Kidney epithelial cell (primary cell): Measurements from ENCODE around the gene EED. TPM values are rescaled to one million over a fixed set of nuclear protein-coding genes. Genes with fewer than 3 reads are reported as not detected.
"Not testable (repeated sequence)": the region's sequence is repeated elsewhere in the genome, so short reads cannot be mapped to it uniquely, and the experiment has no call there.

Experiments
- DNase-seq: peaks from one replicate; pipeline ENCODE4 v3.0.0-alpha.2; 2010; ENCODE audit warnings: low read depth
- H3K27me3 ChIP-seq: 2 replicates; pipeline ENCODE4 v1.6.0; 2011; ENCODE audit warnings: low read length; ENCODE audit not compliant: control insufficient read depth, insufficient read depth
- H3K36me3 ChIP-seq: 2 replicates; pipeline ENCODE4 v1.5.1; 2011; ENCODE audit warnings: low read length; ENCODE audit not compliant: control insufficient read depth, insufficient read depth
- H3K4me3 ChIP-seq: 2 replicates; pipeline ENCODE4 v1.5.1; 2011; ENCODE audit warnings: low read depth, mild to moderate bottlenecking, control low read depth, low read length
- CTCF ChIP-seq: IDR thresholded peaks from 2 replicates; pipeline ENCODE4 v1.5.1; 2011; ENCODE audit warnings: mild to moderate bottlenecking, moderate library complexity, low read length, control low read depth, inconsistent platforms; ENCODE audit not compliant: insufficient read depth, poor library complexity, severe bottlenecking
- total RNA-seq: library from RNA; depleted of rRNA; stranded (reverse); fragments of >200 nt; gene quantifications from 2 replicates; pipeline ENCODE4 v1.2.3, GENCODE V29; 2015

Gene EED
- total RNA-seq, 1 donor from 2014 or later, result 9.2 TPM

- TF ChIP-seq CTCF, result no peak
- no peaks in the 10 kb centered on the region for H3K27me3 ChIP-seq
- H3K36me3 ChIP-seq, result no peaks in the 10 kb centered on the region
- no peak overlapping the region for H3K4me3 ChIP-seq
- DNase-seq, result no peak
Observed at GRCh38 chr11:86288776-86289507, 44.4 kb downstream of the EED start.

GRCh38 chr11:86289508-86290280, 45.1 kb downstream of the EED start:
- not testable (repeated sequence) for H3K4me3 ChIP-seq, DNase-seq, H3K36me3 ChIP-seq, H3K27me3 ChIP-seq

GRCh38 chr11:86291466-86292262, 47.1 kb downstream of the EED start:
- Histone ChIP-seq H3K27me3 (no peaks in the 10 kb centered on the region), H3K36me3 (no peaks in the 10 kb centered on the region), H3K4me3 (no peak overlapping the region)
- peak; percentile 74 for TF ChIP-seq CTCF
- DNase-seq, result peak; percentile 18

DNA sequence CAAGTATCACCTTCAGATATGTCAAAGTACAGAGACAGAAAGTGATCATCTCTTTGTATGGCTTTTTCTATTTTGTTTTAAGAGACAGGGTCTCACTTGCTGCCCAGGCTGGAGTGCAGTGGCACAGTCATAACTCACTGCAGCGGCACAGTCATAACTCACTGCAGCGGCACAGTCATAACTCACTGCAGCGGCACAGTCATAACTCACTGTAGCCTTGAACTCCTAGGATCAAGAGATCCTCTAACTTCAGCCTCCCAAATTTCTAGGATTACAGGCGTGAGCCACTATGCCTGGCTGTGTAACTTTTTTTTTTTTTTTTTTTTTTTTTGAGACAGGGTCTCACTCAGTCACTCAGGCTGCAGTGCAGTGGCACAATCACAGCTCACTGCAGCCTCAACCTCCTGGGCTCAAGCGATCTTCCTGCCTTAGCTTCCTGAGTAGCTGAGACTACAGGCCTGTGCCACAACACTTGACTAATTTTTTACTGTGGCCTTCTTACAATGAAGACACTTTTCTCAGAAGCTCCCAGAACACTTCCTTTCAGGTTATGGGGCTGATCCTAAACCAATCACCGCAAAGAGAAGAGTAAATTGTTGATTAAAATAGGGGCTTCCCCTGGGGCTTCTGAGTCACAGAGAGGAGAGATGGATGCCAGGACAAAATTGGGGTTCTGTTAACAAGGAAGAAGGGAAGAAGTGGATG, 48.5 kb downstream of the EED start:
- Histone ChIP-seq H3K36me3 (no peaks in the 10 kb centered on the region), H3K27me3 (no peaks in the 10 kb centered on the region), H3K4me3 (no peak overlapping the region)
- no peak for TF ChIP-seq CTCF
- no peak for DNase-seq

DNA sequence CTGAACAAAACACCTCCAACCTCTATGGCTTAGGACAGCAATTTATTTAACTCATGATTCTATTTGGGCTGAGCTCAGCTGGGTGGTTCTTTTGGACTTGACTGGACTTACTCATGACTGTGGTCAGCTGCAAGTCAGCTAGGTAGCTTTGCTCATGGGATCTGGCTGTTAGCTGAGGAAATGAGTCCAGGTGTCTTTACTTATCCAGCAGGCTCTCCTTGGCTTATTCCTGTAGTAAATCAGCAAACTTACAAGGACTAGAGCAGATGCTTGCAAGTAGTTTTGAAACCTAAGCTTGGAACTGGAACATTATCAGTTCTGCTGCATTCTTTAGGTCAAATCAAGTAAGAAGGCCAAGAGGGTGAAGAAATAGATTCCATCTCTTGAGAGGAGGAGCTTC, 49.5 kb downstream of the EED start:
- TF ChIP-seq CTCF, result no peak
- DNase-seq, result no peak
- no peaks in the 10 kb centered on the region for H3K27me3 ChIP-seq
- H3K4me3 ChIP-seq, result no peak overlapping the region
- no peaks in the 10 kb centered on the region for H3K36me3 ChIP-seq
